Measurements from ENCODE around the gene ITGB7.

The ITGB7 gene

GRCh38 chr12:53145383-53146260, 61.4 kb downstream of the ITGB7 start:
- no peak for DNase-seq (ENCODE audit: low spot score)

GRCh38 chr12:53143355-53143754, 63.7 kb downstream of the ITGB7 start:
- DNase-seq (ENCODE audit: low spot score), result no peak
